ENCODE measurements around the gene BSG. TPM values are rescaled to one million over a fixed set of nuclear protein-coding genes. Genes with fewer than 3 reads are reported as not detected.
A peak's percentile ranks its signal among the peaks of the same experiment; 100 is the strongest.
"Not testable (repeated sequence)": the region's sequence is repeated elsewhere in the genome, so short reads cannot be mapped to it uniquely, and the experiment has no call there.

BSG gene
- total RNA-seq, 3 donors from 2014 or later: 270 to 515 (median 282) TPM

DNA sequence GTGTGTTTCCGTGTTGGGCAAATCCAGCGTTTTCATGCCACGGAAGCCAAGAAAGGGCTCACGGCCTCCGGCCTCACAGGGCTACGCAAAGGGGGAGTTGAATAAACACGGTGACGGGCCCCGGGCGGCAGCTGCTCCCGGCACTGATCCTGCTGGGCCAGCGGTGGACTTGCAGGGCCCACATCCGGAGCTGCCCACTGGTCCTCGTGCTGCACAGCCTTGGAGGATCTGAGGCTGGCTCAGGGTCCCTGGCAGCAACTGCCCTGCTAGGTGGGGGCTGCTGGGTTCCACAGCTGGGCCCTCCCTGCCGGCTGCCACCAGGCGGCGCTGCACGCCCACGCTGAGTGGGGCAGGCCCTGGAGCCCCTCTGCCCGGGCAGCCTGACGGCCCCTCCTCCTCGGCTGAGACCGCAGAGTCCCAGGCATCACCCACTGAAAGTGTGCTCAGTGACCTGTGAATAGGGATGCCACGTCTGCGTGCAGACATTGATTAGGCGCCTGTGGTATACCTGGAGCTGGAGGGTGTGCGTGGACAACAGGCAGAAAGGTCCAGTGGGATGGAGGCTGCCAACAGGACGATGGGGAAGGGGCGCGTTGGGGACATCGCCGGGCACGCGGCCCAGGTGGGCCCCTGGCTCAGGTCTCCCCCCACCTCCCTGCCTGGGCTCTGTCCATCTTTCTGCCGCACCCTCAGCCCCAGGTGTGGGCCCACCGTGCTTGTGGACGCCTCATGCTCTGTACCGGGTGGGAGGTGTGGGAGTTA lies 12.0 kb downstream of the BSG start:
- H3K27me3 ChIP-seq: peaks cover 0 to 23% of the 10 kb centered on the region in 2 donors
- intact Hi-C loops (cut with DNase I; ENCODE audit: low total_unique reads): no loop called here

GRCh38 chr19:585146-585545 lies 12.8 kb downstream of the BSG start:
- H3K4me3 ChIP-seq; H3K4me1 ChIP-seq; intact Hi-C loops (cut with DNase I; ENCODE audit: low total_unique reads); DNase-seq (ENCODE audit: low spot score in 2 of 2); H3K36me3 ChIP-seq; H3K27ac ChIP-seq; H3K9me3 ChIP-seq: not testable (repeated sequence)
- peaks cover 0 to 24% of the 10 kb centered on the region in 2 donors for H3K27me3 ChIP-seq

More for the DNA sequence above, 12.0 kb downstream of the BSG start:
- H3K9me3 ChIP-seq: no peaks in the 10 kb centered on the region
- DNase-seq (ENCODE audit: low spot score in 2 of 2): no peak
- H3K36me3 ChIP-seq: no peaks in the 10 kb centered on the region
- peaks cover 0 to 7% of the 10 kb centered on the region in 2 donors for H3K4me1 ChIP-seq
- TF ChIP-seq, protein P1, sequence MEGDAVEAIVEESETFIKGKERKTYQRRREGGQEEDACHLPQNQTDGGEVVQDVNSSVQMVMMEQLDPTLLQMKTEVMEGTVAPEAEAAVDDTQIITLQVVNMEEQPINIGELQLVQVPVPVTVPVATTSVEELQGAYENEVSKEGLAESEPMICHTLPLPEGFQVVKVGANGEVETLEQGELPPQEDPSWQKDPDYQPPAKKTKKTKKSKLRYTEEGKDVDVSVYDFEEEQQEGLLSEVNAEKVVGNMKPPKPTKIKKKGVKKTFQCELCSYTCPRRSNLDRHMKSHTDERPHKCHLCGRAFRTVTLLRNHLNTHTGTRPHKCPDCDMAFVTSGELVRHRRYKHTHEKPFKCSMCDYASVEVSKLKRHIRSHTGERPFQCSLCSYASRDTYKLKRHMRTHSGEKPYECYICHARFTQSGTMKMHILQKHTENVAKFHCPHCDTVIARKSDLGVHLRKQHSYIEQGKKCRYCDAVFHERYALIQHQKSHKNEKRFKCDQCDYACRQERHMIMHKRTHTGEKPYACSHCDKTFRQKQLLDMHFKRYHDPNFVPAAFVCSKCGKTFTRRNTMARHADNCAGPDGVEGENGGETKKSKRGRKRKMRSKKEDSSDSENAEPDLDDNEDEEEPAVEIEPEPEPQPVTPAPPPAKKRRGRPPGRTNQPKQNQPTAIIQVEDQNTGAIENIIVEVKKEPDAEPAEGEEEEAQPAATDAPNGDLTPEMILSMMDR (IDR thresholded peaks at IDR 0.05): peak; percentile 45 to 72 (median 63)
- no peak for TF ChIP-seq POLR2AphosphoS5 (IDR thresholded peaks at IDR 0.05)
- H3K27ac ChIP-seq: no peak overlapping the region
- no peak overlapping the region for H3K4me3 ChIP-seq

DNA sequence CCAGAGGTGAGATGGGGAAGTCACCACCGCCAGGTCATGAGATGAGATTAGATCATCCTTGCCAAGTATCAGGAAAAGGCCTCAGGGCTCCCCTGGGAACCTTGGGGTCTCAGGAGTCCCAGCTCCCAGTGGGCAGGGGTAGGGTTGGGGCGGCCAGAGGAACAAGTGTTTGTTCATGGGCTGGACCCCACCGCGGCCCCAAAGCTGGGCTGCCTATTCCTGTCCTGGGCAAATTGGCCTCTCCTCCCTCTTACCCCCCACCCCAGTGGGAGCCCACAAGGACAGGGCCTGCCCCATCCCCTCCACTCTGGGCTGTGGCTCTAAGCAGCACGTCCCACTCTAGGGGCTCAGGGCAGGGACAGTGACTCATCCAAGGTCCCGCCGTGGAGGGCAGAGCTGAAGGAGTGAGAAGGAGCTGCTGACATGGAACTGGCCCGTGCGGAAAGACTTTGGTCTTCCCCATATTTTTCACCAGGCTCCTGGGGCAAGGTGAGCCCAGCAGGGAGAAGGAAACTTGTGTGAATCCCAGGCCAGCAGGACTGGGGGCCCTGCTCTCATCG lies 13.2 kb downstream of the BSG start:
- Histone ChIP-seq H3K9me3 (no peaks in the 10 kb centered on the region), H3K4me1 (peaks cover 5 to 7% of the 10 kb centered on the region in 2 donors), H3K4me3 (no peak overlapping the region), H3K27me3 (peaks cover 4 to 28% of the 10 kb centered on the region in 2 donors), H3K27ac (no peak overlapping the region), H3K36me3 (no peaks in the 10 kb centered on the region)
- TF ChIP-seq, protein P1 (IDR thresholded peaks at IDR 0.05): no peak
- TF ChIP-seq POLR2AphosphoS5 (IDR thresholded peaks at IDR 0.05) (no peak), POLR2A (IDR thresholded peaks at IDR 0.05) (no peak)
- no peak for DNase-seq (ENCODE audit: low spot score in 2 of 2)
- intact Hi-C loops (cut with DNase I; ENCODE audit: low total_unique reads): no loop called here

DNA sequence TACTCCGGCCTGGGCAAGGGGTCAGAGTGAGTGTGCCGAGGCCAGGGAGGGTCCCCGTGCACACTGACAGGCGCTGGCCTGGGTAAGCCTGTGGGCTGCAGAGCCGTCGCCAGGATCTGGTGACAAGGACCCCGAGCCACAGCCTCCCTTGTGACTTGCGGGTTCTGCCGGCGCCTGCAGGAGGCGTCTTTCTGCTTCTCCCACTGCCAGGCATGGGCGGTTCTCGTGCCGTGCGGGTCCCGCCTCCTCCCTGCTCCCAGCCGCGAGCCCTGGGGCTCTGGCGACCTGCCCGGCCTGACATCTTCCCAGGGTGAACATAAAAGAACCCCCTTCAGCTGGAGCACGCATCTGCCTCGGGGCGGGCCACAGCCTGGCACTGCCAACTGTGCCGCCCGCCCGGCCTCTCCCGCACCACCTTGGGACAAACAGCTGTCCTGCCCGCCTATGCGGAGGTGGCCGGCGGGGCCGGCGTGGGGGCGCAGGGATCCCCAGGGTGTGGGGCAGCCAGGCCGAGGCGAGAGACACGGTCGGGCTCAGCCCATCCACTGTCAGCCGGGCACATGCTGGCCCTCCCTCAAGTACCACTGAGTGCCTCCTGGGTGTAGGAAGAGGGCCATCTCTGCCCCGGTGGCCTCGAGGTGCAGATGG lies 15.8 kb downstream of the BSG start:
- no peaks in the 10 kb centered on the region for H3K9me3 ChIP-seq
- peak overlapping the region in 1 of 3 donors; percentile 26 for H3K4me3 ChIP-seq
- peak; percentile 52 to 84 for DNase-seq (ENCODE audit: low spot score in 2 of 2)
- H3K4me1 ChIP-seq: peaks cover 6 to 7% of the 10 kb centered on the region in 2 donors
- no peaks in the 10 kb centered on the region for H3K36me3 ChIP-seq
- intact Hi-C loops (cut with DNase I; ENCODE audit: low total_unique reads): no loop called here
- H3K27ac ChIP-seq: no peak overlapping the region
- peaks cover 17 to 53% of the 10 kb centered on the region in 2 donors for H3K27me3 ChIP-seq
- TF ChIP-seq POLR2A (IDR thresholded peaks at IDR 0.05): no peak
- TF ChIP-seq, protein P1 (IDR thresholded peaks at IDR 0.05): peak in 2 of 3 donors; percentile 22 to 52

GRCh38 chr19:588741-589692 lies 16.6 kb downstream of the BSG start:
- DNase-seq (ENCODE audit: low spot score in 2 of 2): no peak
- Histone ChIP-seq H3K4me1 (peaks cover 6 to 7% of the 10 kb centered on the region in 2 donors), H3K36me3 (no peaks in the 10 kb centered on the region), H3K27me3 (peaks cover 17 to 59% of the 10 kb centered on the region in 2 donors), H3K4me3 (peak overlapping the region in 2 of 3 donors; percentile 16 to 46), H3K9me3 (no peaks in the 10 kb centered on the region), H3K27ac (no peak overlapping the region)
- intact Hi-C loops (cut with DNase I; ENCODE audit: low total_unique reads): no loop called here
- TF ChIP-seq POLR2A (IDR thresholded peaks at IDR 0.05): no peak
- TF ChIP-seq, protein P1 (IDR thresholded peaks at IDR 0.05): no peak
- no peak for TF ChIP-seq POLR2AphosphoS5 (IDR thresholded peaks at IDR 0.05)

All from breast epithelium (tissue), 4 donors.